ENCODE data around the gene CCL16.
"Not testable (repeated sequence)": the region's sequence is repeated elsewhere in the genome, so short reads cannot be mapped to it uniquely, and the experiment has no call there.

Gene CCL16, protein sequence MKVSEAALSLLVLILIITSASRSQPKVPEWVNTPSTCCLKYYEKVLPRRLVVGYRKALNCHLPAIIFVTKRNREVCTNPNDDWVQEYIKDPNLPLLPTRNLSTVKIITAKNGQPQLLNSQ

DNA sequence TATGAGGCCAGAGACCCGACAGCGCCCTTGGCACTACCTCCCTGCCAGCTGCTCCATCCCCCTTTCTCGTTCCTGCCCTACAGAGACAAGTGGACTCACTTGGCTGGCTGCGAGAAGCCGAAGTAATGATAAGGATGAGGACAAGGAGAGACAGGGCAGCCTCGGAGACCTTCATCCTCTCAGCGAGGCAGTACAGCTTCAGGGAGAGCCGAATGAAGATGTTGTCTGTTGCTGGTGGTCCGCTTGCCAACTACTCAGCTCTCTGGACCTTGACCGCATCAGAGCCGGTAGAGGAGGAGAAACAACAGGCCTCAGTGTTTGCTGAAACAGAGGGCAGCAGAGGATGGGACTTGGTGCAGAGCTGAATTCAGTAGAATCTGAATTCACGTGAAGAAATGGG is at the start of gene CCL16:
Gene CCL16, minus strand, starts transcription at position 252 of the 400 bp plus-strand sequence. Its CDS starts 77 bp downstream, at position 175.
- DNase-seq, result no peak

DNA sequence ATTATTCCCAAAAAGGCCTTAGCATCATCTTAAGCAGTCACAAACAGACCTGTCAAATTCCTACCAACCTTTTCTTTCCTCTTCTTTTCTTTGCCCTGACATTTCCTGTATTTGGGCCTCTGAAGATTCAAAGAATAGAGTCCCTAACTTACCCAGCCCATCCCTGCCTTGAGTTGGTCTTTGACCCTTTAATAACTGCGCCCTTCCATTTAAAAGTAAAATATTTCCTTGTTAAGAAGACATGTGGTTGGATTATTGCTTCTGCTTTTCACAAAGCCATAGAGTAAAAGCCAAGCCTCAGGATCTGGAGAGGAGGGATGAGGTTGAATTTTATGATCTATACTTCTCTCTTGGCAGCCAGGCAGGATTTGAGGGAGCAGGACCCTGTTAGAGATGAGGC is 49.7 kb upstream of the CCL16 start:
- DNase-seq, result no peak

DNA sequence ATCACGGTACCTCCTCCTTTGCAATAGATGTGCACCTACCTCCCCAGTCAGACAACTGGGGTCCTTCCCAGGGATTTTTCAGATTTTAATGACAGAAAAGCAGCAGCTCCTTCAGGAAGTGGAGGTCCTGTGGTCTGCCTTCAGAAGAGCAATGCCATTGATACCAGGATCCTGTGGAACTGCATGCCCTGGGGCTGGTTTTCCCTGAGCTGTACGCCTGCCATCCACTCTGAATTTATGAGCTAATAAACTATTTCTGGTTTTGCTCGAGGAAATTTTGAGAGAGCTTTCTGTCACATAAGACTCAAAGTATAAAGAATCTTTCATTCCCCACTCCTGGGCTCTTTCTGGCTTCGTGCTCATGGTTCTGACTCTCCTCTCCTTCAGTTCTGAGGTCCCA is 46.5 kb upstream of the CCL16 start:
- no peak for DNase-seq

DNA sequence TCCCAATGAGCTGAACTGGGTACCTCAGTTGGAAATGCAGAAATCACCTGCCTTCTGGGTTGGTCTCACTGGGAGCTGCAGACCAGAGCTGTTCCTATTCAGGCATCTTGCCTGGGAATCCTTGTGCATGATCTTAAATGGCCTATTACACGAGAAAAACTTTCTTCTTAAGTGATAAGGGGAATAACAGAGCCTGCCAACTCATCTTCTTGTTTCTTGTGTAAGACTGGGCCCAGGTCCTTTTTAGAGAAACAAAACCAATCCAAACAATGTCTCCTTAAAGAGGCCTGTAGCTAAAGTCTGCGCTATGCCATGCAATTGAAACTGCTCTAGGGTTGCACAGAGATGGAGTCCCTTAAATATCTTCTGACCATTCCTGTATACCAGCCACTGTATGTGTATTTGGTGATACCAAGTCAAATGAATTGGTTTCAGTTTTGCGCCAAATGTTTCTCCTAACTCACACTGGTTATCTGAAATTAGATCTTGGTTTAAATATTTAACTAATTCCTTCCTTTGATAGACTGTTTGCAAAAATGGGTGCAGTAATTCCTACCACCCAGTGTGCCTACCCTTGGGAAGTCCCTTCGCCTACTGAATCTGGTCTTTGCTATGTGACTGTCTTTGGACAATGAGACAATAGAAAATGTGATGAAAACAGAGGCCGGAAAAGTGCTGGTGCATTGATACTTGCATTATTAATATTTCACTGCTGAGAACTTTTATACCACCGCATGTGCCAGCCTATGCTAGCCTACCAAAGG is 43.0 kb upstream of the CCL16 start:
- no peak for DNase-seq

DNA sequence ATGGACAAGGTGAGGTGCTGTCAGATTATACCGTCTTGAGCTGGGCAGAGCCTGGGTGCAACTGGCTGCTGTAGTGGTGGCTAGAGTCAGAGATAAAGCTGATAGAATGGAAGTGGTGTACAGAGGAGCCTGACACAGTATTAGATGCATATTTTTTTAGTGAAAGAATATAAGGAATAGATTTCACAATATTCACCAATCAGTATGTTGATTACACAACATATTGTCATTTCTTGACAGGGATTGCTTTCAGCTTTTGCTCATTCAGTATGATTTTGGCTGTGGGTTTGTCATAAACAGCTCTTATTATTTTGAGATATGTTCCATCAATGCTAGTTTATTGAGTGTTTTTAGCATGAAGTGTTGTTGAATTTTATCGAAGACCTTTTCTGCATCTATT is 38.1 kb upstream of the CCL16 start:
- no peak for DNase-seq

DNA sequence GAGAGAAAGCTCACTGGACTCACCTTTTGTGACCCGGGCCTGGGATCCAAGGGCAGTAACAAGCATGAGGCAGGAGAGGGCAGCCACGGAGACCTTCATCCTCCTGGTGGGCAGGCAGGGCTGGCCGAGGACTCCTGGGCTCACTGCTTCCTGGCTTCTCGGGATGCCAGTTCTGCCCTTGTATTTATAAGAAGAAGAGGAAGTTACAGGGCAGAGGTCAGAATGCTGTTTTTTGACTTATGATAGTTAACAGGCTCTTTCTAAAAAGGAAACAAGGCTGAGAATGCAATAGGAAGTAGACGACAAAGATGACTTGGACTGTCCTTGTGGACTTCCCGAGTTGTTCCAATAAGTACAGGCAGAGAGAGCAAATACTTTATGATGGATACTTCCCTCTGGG is 36.5 kb upstream of the CCL16 start, which contains the start of gene CCL23:
Gene CCL23, minus strand, starts transcription at position 174 of the 400 bp plus-strand sequence. Its CDS starts 75 bp downstream, at position 99.
- DNase-seq, result no peak

DNA sequence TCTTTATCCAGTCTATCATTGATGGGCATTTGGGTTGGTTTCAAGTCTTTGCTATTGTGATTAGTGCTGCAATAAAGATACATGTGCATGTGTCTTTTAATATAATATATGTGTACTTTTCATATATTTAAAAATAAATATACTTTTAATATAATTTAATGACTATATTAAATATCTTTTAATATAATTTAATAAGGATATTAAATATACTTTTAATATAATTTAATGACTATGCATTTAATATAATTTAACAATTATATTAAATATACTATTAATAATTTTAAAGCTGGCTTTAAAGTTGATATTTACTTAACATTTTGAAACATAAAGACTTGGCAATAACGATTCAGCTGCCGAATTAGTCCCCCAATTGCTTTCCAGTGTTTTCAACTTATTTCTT is 35.3 kb upstream of the CCL16 start:
- no peak for DNase-seq

DNA sequence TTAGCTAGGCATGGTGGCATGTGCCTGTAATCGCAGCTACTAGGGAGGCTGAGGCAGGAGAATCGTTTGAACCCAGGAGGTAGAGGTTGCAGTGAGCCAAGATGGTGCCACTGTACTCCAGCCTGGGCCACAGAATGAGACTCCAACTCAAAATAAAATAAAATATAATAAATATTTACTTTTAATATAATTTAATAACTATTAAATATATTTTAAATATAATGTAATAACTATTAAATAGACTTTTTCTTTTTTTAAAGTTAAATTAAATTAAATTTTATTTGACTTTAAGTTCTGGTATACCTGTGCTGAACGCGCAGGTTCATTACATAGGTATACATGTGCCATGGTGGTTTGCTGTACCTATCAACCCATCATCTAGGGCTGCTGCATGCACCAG is 34.6 kb upstream of the CCL16 start:
- not testable (repeated sequence) for DNase-seq

DNA sequence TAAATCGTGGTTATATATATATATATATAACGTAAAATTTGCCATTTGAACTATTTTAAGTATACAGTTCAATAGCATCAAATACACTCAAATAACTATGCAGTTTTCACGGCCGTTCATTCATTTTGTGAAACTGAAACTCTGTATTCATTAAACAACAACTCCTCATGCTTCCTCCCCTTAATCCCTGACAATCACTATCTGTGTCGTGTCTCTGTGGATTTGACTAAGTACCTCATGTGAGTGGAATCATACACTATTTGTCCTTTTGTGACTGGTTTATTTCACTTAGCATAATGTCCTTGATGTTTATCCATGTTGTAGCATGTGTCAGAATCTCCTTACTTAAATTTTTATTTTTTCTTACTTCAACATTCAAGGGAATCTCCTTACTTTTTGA is 33.6 kb upstream of the CCL16 start:
- no peak for DNase-seq

DNA sequence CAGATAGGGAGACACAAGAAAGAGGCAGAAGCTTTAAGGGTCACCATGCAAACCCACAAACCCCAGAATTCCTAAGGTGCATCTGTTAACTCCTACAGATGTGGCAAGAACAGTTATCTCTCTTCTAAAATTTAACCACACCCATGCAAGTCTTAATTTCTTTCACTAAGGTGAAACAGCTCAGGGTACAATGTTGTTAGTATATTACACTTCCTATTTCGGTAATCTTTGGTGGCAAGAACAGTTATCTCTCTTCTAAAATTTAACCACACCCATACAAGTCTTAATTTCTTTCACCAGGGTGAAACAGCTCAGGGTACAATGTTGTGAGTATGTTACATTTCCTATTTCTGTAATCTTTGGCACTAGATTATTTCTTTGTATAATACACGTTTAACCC is 29.9 kb upstream of the CCL16 start:
- DNase-seq, result no peak

DNA sequence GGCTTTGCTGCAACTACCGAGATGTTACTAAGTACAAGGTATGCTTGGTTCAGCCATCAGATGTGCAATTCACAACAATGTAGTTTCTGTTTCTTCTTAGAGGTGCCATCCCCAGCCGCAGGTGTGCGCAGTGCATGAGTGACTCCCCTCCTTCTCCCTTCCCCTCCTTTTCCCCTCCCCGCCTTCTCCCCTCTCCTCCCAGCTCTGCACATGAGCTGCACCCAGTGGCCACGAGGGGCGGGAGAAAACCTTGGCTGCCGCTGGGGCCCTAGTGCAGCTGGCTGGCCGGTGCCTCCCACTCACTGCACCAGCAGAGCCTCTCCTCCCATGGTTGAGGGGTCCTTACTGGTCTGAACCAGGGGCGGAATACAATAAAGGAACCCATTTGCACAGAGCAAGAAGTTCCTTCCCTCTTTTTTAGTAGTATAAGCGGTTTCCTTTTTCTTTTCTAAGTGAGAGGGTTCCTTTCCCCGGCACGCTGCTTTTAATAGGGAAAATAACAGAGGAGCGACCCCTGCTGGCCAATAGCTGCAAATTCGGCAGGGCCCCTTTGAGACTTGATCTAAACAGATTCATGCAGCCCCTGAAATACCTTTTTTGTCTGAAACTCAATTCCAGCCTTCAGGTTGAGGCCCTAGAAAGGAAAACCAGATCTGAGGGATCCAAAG is 27.8 kb upstream of the CCL16 start:
- peak; percentile 48 for DNase-seq

DNA sequence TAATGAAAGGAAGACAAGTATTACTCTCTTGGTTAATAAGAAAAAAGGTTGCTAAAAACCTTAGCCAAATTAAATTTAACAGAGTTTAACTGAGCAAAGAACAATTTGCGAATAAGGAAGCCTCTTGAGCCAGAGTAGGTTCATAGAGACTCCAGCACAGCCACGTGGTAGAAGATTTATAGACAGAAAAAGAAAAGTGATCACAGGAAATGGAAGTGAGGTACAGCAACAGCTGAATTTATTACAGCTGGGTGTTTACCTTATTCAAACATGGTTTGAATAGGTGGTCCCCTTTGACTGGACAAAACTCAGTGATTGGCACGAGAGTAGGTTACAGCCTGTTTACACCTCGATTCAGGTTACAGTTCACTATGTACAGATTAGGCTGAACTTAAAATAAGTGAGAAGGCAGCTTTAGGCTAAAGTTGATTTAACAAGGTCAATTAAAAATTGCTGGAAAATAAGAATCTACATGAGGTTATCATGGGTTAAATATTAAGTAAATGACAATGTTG is 23.4 kb upstream of the CCL16 start:
- DNase-seq, result no peak

DNA sequence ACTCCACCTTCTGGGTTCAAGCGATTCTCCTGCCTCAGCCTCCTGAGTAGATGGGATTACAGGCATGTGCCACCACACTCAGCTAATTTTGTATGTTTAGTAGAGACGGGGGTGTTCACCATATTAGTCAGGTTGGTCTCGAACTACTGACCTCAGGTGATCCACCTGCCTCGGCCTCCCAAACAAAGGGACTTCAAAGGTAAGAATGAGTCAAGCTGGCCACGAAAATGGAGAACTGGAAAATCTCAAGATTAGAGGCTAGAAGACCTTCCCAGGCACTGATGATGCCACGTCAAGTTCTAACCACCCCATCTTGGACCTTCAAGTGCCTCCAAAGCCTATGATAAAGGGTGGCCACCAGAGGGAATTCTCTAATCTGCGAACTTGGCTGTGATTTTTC is 21.3 kb upstream of the CCL16 start:
- DNase-seq, result no peak

DNA sequence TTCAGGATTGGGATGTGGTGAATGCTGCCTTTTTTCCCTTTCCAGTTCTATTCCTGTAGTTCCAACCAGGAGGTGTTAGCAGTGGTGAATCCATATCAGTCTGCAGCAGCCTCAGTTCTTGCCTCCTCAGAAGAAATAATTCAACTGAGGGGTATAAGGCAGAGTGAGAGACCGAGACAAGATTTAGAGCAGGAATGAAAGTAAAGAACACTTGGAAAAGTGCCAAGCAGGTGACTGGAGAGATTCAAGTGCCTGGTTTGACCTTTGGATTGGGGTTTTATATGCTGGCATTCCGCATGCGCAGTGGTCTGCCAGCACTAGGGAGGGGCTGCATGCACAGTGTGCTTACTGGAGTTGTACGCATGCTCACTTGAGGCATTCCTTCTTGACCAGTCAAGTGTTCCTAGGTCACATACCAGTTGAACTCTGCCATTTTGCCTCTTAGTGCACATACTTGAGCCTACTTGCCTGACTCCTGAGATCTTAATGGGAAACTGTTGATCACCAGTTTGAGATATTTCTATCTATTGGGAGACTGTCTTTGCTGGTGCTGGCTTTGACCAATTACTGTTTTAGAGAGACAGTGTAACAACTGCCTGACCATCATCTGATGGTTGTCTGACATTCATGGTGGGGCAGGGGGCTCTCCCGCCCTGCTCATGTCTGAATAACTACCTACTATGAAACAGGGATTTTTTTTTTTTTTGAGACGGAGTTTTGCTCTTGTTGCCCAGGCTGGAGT is 20.7 kb upstream of the CCL16 start:
- DNase-seq, result peak; percentile 95

DNA sequence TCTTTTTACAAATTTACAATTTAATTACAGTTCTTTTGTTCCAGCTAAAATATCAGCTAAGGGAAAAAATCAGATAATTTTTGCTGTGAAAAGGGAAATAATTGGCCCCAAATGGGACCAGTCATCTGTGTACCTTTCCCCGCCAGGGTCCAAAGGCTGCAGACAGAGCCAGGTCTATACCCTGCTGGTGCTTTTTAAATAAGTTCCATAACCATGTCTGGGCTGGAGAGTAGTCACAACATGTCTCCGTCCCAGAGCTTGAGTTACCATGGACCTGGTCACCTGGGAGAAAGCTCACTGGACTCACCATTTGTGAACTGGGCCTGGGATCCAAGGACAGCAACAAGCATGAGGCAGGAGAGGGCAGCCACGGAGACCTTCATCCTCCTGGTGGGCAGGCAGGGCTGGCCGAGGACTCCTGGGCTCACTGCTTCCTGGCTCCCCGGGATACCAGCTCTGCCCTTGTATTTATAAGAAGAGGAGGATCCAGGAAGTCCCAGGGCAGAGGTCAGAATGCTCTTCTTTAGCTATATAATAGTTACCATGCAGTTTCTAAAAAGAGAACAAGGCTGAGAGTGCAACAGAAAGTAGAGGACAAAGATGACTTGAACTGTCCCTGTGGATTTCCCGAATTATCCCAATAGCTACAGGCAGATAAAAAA is 19.9 kb upstream of the CCL16 start, which contains the start of gene CCL15:
Gene CCL15, minus strand, starts transcription at position 444 of the 662 bp plus-strand sequence. Its CDS starts 61 bp downstream, at position 383.
- no peak for DNase-seq

DNA sequence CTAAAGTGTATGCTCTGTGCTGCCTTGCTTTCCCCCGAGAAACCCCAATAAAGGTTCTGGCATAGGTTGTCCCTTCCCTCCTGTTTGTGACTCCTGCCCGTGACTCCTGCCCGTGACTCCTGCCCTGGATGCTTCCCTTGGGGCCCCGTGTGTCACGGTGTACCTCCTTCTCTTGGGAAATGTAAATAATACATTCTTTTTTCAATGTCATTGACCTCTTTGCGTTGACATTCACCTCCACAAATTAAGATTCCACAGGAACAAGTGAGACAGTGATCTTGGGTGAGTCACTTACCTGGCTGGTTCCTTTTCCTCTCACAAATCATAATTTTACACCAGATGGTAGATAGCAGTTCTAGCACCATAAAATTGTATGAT is 19.4 kb upstream of the CCL16 start:
- no peak for DNase-seq

DNA sequence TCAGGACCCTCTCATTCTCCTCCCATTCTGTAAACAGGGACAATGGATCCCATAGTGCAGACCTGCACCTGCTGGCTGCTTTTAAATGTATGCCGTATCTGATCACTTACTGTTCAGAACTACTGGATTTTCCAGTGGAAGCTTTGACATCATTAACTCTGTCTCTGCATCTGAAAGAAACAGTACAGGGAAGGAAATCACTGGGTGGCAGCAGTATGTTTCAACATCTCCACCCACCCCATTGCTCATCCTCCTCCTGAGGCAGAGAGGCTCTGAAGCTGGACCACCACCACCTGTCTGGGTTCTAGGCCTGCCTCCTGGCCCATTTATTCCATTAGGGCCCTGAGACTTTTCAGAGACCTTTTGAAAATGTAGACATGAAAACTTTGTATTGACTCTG is 17.5 kb upstream of the CCL16 start:
- DNase-seq, result no peak

DNA sequence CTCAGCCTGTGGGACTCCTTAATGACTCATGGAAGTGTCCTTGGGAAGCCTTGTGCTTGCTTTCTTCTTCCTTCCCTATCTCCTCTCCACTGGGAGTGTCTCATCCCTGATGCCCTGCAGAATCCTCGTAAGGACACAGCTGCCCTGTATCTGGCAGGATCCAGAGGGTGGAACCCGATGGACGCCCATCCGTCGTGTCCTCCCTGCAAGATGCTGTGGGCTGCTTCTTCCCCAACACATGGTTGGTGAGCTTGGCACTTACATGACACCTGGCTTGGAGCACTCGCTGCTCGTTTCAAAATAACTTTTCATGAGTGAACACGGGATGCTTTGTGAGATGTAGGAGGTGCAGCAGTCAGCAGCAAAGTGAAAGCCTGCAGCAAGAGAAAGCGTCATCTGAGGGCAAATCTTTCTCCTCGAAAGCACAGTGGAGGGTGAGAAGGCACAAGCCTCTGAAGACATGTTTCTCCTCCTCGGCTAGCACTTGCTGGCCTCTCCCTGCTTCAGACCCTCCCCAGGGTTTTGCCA is 16.8 kb upstream of the CCL16 start:
- no peak for DNase-seq

DNA sequence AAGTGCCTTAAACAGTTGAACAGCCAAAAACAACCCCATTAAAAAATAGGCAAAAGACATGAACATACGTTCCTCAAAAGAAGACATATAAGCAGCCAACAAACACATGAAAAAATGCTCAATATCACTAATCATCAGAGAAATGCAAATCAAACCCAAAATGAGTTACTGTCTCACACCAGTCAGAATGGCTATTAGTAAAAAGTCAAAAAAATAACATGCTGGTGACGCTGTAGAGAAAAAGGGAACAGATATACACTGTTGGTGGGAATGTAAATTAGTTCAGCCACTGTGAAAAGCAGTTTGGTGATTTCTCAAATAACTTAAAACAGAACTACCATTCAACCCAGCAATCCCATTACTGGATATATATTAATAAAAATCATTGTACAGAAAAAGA is 14.0 kb upstream of the CCL16 start:
- not testable (repeated sequence) for DNase-seq

DNA sequence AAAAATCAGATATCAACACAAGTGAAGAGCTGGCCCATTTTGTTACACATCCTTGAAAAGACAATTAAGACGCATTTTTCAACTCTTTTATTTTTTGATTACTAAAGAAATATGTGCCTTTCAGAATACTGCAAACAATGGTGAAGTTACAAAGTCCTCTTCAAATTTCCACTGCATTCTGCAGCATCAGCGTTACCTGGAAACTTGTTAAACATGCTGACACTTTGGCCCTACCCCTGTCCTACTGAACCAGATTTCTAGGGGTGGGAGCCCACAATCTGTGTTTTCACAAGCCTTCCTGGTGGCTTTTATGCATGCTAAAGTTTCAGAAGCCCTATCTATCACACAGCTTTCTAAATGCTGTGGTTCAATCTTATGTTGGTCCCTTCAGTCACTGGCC is 9.8 kb upstream of the CCL16 start:
- no peak for DNase-seq

DNA sequence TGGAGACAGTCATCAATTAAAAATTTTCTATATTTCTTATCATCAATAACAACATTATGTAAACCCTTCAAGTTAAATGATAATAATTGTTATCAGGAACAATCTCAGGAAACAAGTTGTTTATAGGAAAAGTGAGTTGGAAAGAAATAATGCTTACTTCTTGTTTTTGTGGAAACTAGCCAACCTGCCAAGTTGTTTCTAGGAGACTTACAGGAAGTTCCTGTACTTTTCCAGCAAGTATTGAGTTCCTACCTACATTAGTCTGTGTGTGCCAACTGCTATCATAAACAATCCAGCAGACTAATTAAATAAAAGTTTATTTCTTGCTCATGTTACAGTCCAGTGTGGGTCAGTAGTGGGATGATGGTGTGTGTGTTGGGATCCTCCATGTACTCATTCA is 6.9 kb upstream of the CCL16 start:
- DNase-seq, result no peak

DNA sequence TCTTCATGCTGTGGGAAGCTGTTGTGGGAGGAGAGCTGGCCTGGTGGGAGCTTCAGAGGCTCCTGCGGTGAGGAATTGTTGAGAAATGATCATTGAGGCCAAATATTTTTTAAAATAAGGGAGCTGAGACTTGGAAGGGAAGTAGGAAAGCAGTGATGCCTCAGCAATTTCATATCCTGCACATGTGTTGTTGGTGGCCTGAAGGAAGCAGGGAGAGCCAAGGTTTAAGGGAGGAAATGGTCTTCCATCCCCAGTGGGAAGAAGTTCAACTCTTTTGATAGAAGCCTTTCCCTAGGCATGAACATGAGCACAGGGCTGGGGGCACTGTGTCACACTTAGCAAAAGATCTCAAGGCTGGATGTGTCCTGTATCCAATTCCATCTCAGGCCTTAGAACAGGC is 5.3 kb upstream of the CCL16 start, which contains the start of gene CCL14:
Gene CCL14, minus strand, starts transcription at position 87 of the 400 bp plus-strand sequence. Its CDS starts 80 bp downstream, at position 7.
- DNase-seq, result no peak

All from NCI-H82 (cell line).